ENCODE measurements around the gene MYRIP.

Gene MYRIP

DNA sequence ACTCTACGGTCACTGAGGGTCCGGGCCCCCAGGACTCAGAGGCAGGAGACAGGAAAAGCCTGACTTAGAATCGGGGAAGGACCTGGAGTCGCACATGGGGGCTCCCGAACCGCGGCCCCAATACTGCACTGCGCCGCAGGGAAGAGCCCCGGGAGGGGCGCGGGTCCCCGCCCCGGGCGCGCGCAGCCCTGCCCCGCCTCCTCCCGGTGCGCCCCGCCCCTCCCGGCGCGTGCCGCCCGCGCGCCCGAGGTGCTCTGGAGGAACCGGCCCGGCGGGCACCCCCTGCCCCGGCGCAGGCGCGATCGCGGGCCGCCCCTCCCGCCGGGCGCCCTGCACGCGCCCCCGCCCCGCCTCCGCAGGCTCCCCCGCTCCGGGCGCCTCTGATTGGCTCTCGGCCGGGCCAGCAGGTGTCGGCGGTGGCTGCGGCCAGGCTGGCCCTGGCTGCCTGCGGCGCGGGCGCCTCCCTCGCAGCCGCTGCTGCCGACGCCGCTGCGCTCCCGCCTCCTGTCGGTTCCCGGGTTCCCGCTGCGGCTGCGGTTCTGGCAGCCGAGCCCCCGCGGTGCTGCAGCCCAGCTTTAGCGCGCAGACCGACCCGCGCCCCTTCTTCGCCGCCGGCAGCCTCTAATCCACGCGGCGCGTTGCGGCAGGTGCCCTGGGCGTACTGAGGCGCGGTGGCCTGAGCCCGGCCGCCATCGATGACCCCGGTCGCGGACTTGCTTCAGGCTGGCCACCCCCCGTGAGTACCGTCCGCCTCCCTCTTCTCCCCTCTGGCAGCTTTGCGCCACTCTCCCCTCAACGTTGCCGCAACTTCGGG, at the start of gene MYRIP:
TSS of gene MYRIP (plus strand) at position 429 of the 814 bp plus-strand sequence. CDS start 91,208 bp downstream, outside the sequence.
- ATAC-seq: peak; percentile 87
- no peak for TF ChIP-seq CSDC2 (CRISPR knock-in tag; IDR thresholded peaks at IDR 0.05)
- no peak for TF ChIP-seq RARB (CRISPR knock-in tag; IDR thresholded peaks at IDR 0.05)
- no peak for TF ChIP-seq ISL1 (CRISPR knock-in tag; IDR thresholded peaks at IDR 0.05)
- no peak for TF ChIP-seq ESRRG (CRISPR knock-in tag; IDR thresholded peaks at IDR 0.05)
- peak; percentile 53; the same call in 1 of the 2 replicates for TF ChIP-seq SNAI2 (CRISPR knock-in tag; IDR thresholded peaks at IDR 0.05)

DNA sequence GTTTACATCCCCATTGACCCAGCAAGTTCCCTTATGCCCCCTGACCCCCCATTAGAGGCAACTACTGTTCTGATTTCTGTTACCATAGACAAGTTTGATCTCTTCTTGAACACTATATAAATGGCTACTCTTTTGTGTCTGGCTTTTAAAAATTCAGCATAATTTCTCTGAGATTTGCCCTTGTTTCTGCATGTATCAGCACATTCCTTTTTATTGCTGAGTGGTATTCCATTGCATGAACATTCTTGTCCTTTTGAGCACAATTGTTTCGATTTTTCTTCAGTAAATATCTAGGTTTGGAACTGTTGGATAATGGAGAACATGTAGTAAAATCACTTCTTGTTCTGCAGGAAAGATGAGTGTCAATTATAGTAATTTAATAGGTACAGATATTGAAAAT, 49.1 kb upstream of the MYRIP start:
- TF ChIP-seq OSR1 (CRISPR knock-in tag; IDR thresholded peaks at IDR 0.05) (no peak), ESRRG (CRISPR knock-in tag; IDR thresholded peaks at IDR 0.05) (no peak), RARB (CRISPR knock-in tag; IDR thresholded peaks at IDR 0.05) (no peak), ZC3H10 (CRISPR knock-in tag; IDR thresholded peaks at IDR 0.05) (no peak), BACH2 (CRISPR knock-in tag; IDR thresholded peaks at IDR 0.05; ENCODE audit: borderline replicate concordance) (no peak), ZNF70 (CRISPR knock-in tag; IDR thresholded peaks at IDR 0.05) (no peak), CSDC2 (CRISPR knock-in tag; IDR thresholded peaks at IDR 0.05) (no peak), TCF4 (CRISPR knock-in tag; IDR thresholded peaks at IDR 0.05; ENCODE audit: borderline replicate concordance) (no peak), CSRNP3 (CRISPR knock-in tag; IDR thresholded peaks at IDR 0.05) (no peak), PPARA (CRISPR knock-in tag; IDR thresholded peaks at IDR 0.05; ENCODE audit: borderline replicate concordance) (no peak), ZNF8 (CRISPR knock-in tag; IDR thresholded peaks at IDR 0.05) (no peak), ISL1 (CRISPR knock-in tag; IDR thresholded peaks at IDR 0.05) (no peak)
- TF ChIP-seq, protein P1, sequence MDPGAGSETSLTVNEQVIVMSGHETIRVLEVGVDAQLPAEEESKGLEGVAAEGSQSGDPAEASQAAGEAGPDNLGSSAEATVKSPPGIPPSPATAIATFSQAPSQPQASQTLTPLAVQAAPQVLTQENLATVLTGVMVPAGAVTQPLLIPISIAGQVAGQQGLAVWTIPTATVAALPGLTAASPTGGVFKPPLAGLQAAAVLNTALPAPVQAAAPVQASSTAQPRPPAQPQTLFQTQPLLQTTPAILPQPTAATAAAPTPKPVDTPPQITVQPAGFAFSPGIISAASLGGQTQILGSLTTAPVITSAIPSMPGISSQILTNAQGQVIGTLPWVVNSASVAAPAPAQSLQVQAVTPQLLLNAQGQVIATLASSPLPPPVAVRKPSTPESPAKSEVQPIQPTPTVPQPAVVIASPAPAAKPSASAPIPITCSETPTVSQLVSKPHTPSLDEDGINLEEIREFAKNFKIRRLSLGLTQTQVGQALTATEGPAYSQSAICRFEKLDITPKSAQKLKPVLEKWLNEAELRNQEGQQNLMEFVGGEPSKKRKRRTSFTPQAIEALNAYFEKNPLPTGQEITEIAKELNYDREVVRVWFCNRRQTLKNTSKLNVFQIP (CRISPR knock-in tag; IDR thresholded peaks at IDR 0.05; ENCODE audit: borderline replicate concordance, low read depth): no peak
- ATAC-seq: no peak

- TF ChIP-seq ZFP3 (CRISPR knock-in tag; IDR thresholded peaks at IDR 0.05) (no peak), SNAI2 (CRISPR knock-in tag; IDR thresholded peaks at IDR 0.05) (no peak), CREB5 (CRISPR knock-in tag; IDR thresholded peaks at IDR 0.05; ENCODE audit: low read depth) (no peak), ZNF565 (CRISPR knock-in tag; conservative IDR thresholded peaks at IDR 0.05; ENCODE audit: low read depth) (no peak), CSRNP3 (CRISPR knock-in tag; IDR thresholded peaks at IDR 0.05) (no peak), OSR1 (CRISPR knock-in tag; IDR thresholded peaks at IDR 0.05) (no peak), ZC3H10 (CRISPR knock-in tag; IDR thresholded peaks at IDR 0.05) (no peak), TSHZ2 (CRISPR knock-in tag; IDR thresholded peaks at IDR 0.05) (no peak), RARB (CRISPR knock-in tag; IDR thresholded peaks at IDR 0.05) (no peak), ZFP30 (CRISPR knock-in tag; IDR thresholded peaks at IDR 0.05) (no peak), BACH2 (CRISPR knock-in tag; IDR thresholded peaks at IDR 0.05; ENCODE audit: borderline replicate concordance) (no peak), ZNF8 (CRISPR knock-in tag; IDR thresholded peaks at IDR 0.05) (no peak)
- TF ChIP-seq, protein P1 (CRISPR knock-in tag; IDR thresholded peaks at IDR 0.05; ENCODE audit: borderline replicate concordance, low read depth): no peak
- ATAC-seq: no peak
Observed at GRCh38 chr3:39762537-39763070, 46.8 kb upstream of the MYRIP start.
